ENCODE measurements around the gene FAM217B.

GRCh38 chr20:59972037-59972801 lies 32.0 kb downstream of the FAM217B start:
- TF ChIP-seq CTCF (IDR thresholded peaks at IDR 0.05) (no peak), POLR2A (IDR thresholded peaks at IDR 0.05) (no peak)

Data from esophagus squamous epithelium (tissue), 4 donors.